ENCODE measurements around the gene CACNA2D3. TPM values are rescaled to one million over a fixed set of nuclear protein-coding genes. Genes with fewer than 3 reads are reported as not detected.

The CACNA2D3 gene
- total RNA-seq, 1 experiment from 2014 or later, result not detected

GRCh38 chr3:54349691-54350090, 227.3 kb downstream of the CACNA2D3 start:
- no TSS peak for BruUV-seq (replicated peaks)
- Mint-ChIP-seq H3K4me1 (ENCODE audit: low read depth, unreplicated experiment) (peaks cover 16% of the 10 kb centered on the region), H3K4me3 (ENCODE audit: unreplicated experiment) (no peak overlapping the region), H3K27me3 (ENCODE audit: insufficient read depth, unreplicated experiment) (no peaks in the 10 kb centered on the region), H3K27ac (ENCODE audit: unreplicated experiment) (no peak overlapping the region), H3K9me3 (ENCODE audit: unreplicated experiment) (no peaks in the 10 kb centered on the region), H3K36me3 (ENCODE audit: insufficient read depth, unreplicated experiment) (no peaks in the 10 kb centered on the region)
- Histone ChIP-seq H3K36me3 (ENCODE audit: control insufficient read depth, insufficient read depth, low read length) (no peaks in the 10 kb centered on the region), H3K4me1 (peaks cover 8% of the 10 kb centered on the region; the same call in 1 of the 2 replicates), H3K4me3 (ENCODE audit: low read depth, low read length) (no peak overlapping the region), H3K27me3 (replicated peaks; ENCODE audit: control insufficient read depth, insufficient read depth, low read length) (no peaks in the 10 kb centered on the region), H3K9me3 (no peaks in the 10 kb centered on the region)
- intact Hi-C loops (cut with micrococcal nuclease; ENCODE audit: unreplicated experiment), result no loop called here
- ChIA-PET CTCF (no interaction called here), POLR2A (no interaction called here)
- DNase-seq, result no peak
- TF ChIP-seq CTCF (IDR thresholded peaks at IDR 0.05; ENCODE audit: insufficient read depth in 1 of 2, low read depth in 1 of 2, low read length in 1 of 2, severe bottlenecking in 1 of 2, unreplicated experiment in 1 of 2), result no peak

GRCh38 chr3:54353546-54353945, 231.2 kb downstream of the CACNA2D3 start:
- Mint-ChIP-seq H3K27ac (ENCODE audit: unreplicated experiment) (no peak overlapping the region), H3K4me1 (ENCODE audit: low read depth, unreplicated experiment) (peaks cover 16% of the 10 kb centered on the region), H3K9me3 (ENCODE audit: unreplicated experiment) (no peaks in the 10 kb centered on the region), H3K4me3 (ENCODE audit: unreplicated experiment) (peak overlapping the region; percentile 42), H3K36me3 (ENCODE audit: insufficient read depth, unreplicated experiment) (no peaks in the 10 kb centered on the region), H3K27me3 (ENCODE audit: insufficient read depth, unreplicated experiment) (no peaks in the 10 kb centered on the region)
- ChIA-PET POLR2A (no interaction called here), CTCF (no interaction called here)
- Histone ChIP-seq H3K4me1 (peaks cover 8% of the 10 kb centered on the region; the same call in 1 of the 2 replicates), H3K9me3 (no peaks in the 10 kb centered on the region), H3K27me3 (replicated peaks; ENCODE audit: control insufficient read depth, insufficient read depth, low read length) (no peaks in the 10 kb centered on the region), H3K4me3 (ENCODE audit: low read depth, low read length) (no peak overlapping the region), H3K36me3 (ENCODE audit: control insufficient read depth, insufficient read depth, low read length) (no peaks in the 10 kb centered on the region)
- intact Hi-C loops (cut with micrococcal nuclease; ENCODE audit: unreplicated experiment), result loop anchor here (1.0 kb wide), 1 partner anchor 31 kb away; no protein-coding TSS in a partner anchor
- no peak for TF ChIP-seq CTCF (IDR thresholded peaks at IDR 0.05; ENCODE audit: insufficient read depth in 1 of 2, low read depth in 1 of 2, low read length in 1 of 2, severe bottlenecking in 1 of 2, unreplicated experiment in 1 of 2)
- no TSS peak for BruUV-seq (replicated peaks)
- DNase-seq, result no peak

- H3K4me1 Mint-ChIP-seq (ENCODE audit: low read depth, unreplicated experiment), result peaks cover 16% of the 10 kb centered on the region
- CTCF ChIA-PET, result no interaction called here
- POLR2A ChIA-PET, result no interaction called here
- no peak for DNase-seq
- H3K27me3 Mint-ChIP-seq (ENCODE audit: insufficient read depth, unreplicated experiment), result no peaks in the 10 kb centered on the region
- H3K4me1 ChIP-seq, result peaks cover 8% of the 10 kb centered on the region; the same call in 1 of the 2 replicates
- no peaks in the 10 kb centered on the region for H3K9me3 ChIP-seq
- H3K27me3 ChIP-seq (replicated peaks; ENCODE audit: control insufficient read depth, insufficient read depth, low read length), result no peaks in the 10 kb centered on the region
- BruUV-seq (replicated peaks), result no TSS peak
- H3K36me3 Mint-ChIP-seq (ENCODE audit: insufficient read depth, unreplicated experiment), result no peaks in the 10 kb centered on the region
- intact Hi-C loops (cut with micrococcal nuclease; ENCODE audit: unreplicated experiment), result loop anchor here (1.0 kb wide), 1 partner anchor 32 kb away; no protein-coding TSS in a partner anchor
- H3K9me3 Mint-ChIP-seq (ENCODE audit: unreplicated experiment), result no peaks in the 10 kb centered on the region
- no peaks in the 10 kb centered on the region for H3K36me3 ChIP-seq (ENCODE audit: control insufficient read depth, insufficient read depth, low read length)
- peak overlapping the region; percentile 42 for H3K4me3 Mint-ChIP-seq (ENCODE audit: unreplicated experiment)
- no peak for TF ChIP-seq CTCF (IDR thresholded peaks at IDR 0.05; ENCODE audit: insufficient read depth in 1 of 2, low read depth in 1 of 2, low read length in 1 of 2, severe bottlenecking in 1 of 2, unreplicated experiment in 1 of 2)
- H3K27ac Mint-ChIP-seq (ENCODE audit: unreplicated experiment), result no peak overlapping the region
- no peak overlapping the region for H3K4me3 ChIP-seq (ENCODE audit: low read depth, low read length)
Measured at GRCh38 chr3:54353946-54354345, 231.6 kb downstream of the CACNA2D3 start.

Measured in Caco-2 (cell line).